Activated naive CD8-positive, alpha-beta T cell treated with anti-CD3 and anti-CD28 coated beads, Interleukin-2, amount 50 U/mL, for 24 hours (primary cell): ENCODE data around the gene NIPBL.
"Not testable (repeated sequence)": the region's sequence is repeated elsewhere in the genome, so short reads cannot be mapped to it uniquely, and the experiment has no call there.

ENCODE experiments used
- ATAC-seq: fragments of 150-1000 bp; cut with Tn5 transposase; one replicate; pipeline ENCODE4 v1.10.0; 2021
- DNase-seq: peaks from one replicate; pipeline ENCODE4 v3.0.0; 2021
- H3K27ac Mint-ChIP-seq: one replicate; pipeline ENCODE4 v1.8.0; 2021; ENCODE audit warnings: mild to moderate bottlenecking, mixed read lengths
- H3K27me3 Mint-ChIP-seq: one replicate; pipeline ENCODE4 v1.8.0; 2021; ENCODE audit warnings: mixed read lengths
- H3K36me3 Mint-ChIP-seq: one replicate; pipeline ENCODE4 v1.8.0; 2021; ENCODE audit warnings: low read depth, mixed read lengths
- H3K4me1 Mint-ChIP-seq: one replicate; pipeline ENCODE4 v1.8.0; 2021; ENCODE audit warnings: mixed read lengths
- H3K4me3 Mint-ChIP-seq: one replicate; pipeline ENCODE4 v1.8.0; 2021; ENCODE audit warnings: mild to moderate bottlenecking, moderate library complexity, mixed read lengths
- H3K9me3 Mint-ChIP-seq: one replicate; pipeline ENCODE4 v1.8.0; 2021; ENCODE audit warnings: mixed read lengths

Gene NIPBL

DNA sequence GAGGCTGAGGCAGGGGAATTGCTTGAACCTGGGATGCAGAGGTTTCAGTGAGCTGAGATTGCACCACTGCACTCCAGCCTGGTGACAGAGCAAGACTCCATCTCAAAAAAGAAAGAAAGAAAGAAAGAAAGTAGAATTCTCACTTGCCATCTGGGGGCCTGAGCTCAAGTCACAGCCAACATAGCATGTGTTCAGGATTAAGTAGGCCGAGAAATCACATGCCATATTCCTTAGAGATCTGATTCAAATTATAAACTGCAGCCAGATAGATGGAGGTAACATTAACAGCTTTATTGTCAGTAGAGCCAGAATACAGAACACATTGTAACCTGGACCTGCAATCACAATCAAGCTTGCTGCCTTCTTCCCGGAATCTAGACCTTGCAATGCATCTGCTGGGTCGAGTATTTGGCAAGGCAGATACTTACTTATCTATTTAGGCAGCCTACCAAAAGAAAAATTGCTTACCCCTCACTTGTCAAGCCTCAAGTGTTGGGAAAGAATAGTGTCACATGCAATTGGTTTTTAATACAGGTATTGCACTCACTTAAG is 198.9 kb downstream of the NIPBL start:
- H3K27me3 Mint-ChIP-seq = no peaks in the 10 kb centered on the region
- no peak overlapping the region for H3K27ac Mint-ChIP-seq
- H3K9me3 Mint-ChIP-seq = no peaks in the 10 kb centered on the region
- no peaks in the 10 kb centered on the region for H3K4me1 Mint-ChIP-seq
- peaks cover 10% of the 10 kb centered on the region for H3K36me3 Mint-ChIP-seq
- no peak for DNase-seq
- no peak overlapping the region for H3K4me3 Mint-ChIP-seq
- ATAC-seq = no peak

DNA sequence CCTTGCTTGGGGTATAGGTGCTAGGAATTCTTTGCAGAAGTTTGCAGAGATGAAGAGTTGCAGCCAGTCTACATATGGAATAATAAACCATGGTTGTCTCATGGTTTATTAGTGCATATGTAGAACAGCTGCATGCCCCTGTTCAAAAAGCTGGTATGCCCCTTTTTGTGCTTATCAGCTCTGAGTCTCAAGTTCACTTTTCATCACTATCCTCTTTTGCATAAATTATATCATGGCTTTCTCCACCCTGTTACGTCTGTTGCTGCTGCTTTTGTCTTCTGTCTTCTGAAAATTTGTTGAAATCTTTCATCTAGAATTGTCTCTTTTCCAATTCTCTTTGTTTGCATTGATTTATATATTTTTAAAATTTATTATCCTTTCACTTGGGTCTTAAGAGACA is 200.6 kb downstream of the NIPBL start:
- no peaks in the 10 kb centered on the region for H3K9me3 Mint-ChIP-seq
- ATAC-seq (no peak), DNase-seq (no peak)
- H3K4me3 Mint-ChIP-seq = no peak overlapping the region
- H3K27ac Mint-ChIP-seq = no peak overlapping the region
- no peaks in the 10 kb centered on the region for H3K4me1 Mint-ChIP-seq
- H3K27me3 Mint-ChIP-seq = no peaks in the 10 kb centered on the region
- peaks cover 10% of the 10 kb centered on the region for H3K36me3 Mint-ChIP-seq

DNA sequence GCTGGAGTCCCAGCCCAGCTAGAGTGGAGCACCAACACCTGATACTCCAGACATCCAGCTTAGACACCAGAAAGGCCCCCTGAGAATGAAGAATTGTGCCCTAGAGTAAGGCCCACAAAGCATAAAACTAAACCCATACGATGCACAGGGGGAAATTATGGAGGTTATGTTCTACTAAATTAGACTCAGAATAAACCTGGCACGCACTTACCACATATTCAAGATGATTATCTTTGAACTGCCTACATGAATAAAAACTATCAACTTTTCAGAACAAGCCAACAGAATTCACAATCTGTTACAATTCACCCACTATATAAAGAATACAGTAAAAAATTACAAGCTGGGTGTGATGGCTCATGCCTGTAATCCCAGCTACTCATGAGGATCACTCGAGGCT is 204.1 kb downstream of the NIPBL start:
- peaks cover 18% of the 10 kb centered on the region for H3K36me3 Mint-ChIP-seq
- no peak overlapping the region for H3K27ac Mint-ChIP-seq
- no peaks in the 10 kb centered on the region for H3K27me3 Mint-ChIP-seq
- H3K9me3 Mint-ChIP-seq = no peaks in the 10 kb centered on the region
- no peak for DNase-seq
- H3K4me3 Mint-ChIP-seq = no peak overlapping the region
- no peak for ATAC-seq
- no peaks in the 10 kb centered on the region for H3K4me1 Mint-ChIP-seq

DNA sequence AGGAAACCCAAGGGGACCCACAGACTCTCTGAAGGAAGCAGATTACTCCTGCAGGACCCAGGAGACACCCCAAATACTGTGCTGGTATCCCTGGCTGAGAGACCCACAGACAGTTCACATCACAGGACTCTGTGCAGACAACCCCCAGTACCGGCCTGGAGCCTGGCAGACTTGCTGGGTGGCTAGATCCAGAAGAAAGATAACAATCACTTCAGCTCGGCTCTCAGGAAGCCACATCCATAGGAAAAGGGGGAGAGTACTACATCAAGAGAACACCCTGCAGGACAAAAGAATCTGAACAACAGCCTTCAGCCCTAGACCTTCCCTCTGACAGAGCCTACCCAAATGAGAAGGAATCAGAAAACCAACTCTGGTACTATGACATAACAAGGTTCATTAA is 206.4 kb downstream of the NIPBL start:
- H3K4me1 Mint-ChIP-seq, H3K27me3 Mint-ChIP-seq, DNase-seq, ATAC-seq, H3K27ac Mint-ChIP-seq, H3K4me3 Mint-ChIP-seq, H3K9me3 Mint-ChIP-seq: not testable (repeated sequence)
- peaks cover 28% of the 10 kb centered on the region for H3K36me3 Mint-ChIP-seq

DNA sequence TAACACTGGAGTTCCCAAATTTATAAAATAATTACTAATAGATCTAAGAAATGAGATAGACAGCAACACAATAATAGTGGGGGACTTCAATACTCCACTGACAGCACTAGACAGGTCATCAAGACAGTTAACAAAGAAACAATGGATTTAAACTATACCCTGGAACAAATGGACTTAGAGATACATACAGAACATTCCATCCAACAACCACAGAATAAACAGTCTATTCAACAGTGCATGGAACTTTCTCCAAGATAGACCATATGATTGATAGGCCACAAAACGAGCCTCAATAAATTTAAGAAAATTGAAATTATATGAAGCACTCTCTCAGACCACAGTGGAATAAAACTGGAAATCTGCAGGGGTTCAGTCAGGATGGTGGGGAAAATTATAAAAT is 209.5 kb downstream of the NIPBL start:
- not testable (repeated sequence) for H3K4me1 Mint-ChIP-seq, H3K27me3 Mint-ChIP-seq, H3K27ac Mint-ChIP-seq, H3K4me3 Mint-ChIP-seq, H3K9me3 Mint-ChIP-seq, ATAC-seq, DNase-seq
- peaks cover 19% of the 10 kb centered on the region for H3K36me3 Mint-ChIP-seq

DNA sequence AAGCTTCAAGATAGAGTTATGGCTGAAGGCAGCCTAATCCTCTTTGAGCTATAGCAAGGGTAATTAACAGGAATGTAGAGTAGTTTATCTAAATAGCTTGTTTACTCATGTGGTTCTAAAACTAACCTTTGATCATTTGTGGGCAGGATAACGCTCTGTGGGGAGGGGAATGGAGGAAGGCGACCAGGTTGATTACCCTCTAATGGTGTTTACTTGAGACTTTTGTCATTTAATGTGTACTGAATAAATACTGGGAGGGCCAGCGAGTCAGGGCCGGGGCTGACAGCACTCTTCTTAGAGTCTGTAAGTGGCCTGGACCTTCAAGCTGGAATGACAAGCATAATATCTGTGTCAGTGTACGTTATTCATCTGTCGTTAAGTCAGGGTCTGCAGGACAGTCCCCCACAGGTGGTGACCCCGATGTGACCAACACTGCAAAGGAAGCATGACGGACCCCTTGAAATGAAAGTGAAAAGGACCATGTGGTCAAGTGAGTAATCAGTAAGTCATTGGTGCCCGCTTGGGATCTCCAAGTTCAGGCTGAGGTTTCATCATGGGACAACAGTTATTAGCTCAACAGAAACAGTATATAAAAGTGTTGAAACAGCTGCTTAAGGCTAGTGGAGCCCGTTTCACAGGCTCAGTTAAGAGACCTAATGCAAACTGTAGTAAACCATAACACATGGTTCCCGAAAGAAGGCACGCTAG is 210.1 kb downstream of the NIPBL start:
- no peaks in the 10 kb centered on the region for H3K9me3 Mint-ChIP-seq
- peaks cover 19% of the 10 kb centered on the region for H3K36me3 Mint-ChIP-seq
- H3K27ac Mint-ChIP-seq = no peak overlapping the region
- H3K4me1 Mint-ChIP-seq = no peaks in the 10 kb centered on the region
- H3K27me3 Mint-ChIP-seq = no peaks in the 10 kb centered on the region
- ATAC-seq (no peak), DNase-seq (no peak)
- H3K4me3 Mint-ChIP-seq = no peak overlapping the region

DNA sequence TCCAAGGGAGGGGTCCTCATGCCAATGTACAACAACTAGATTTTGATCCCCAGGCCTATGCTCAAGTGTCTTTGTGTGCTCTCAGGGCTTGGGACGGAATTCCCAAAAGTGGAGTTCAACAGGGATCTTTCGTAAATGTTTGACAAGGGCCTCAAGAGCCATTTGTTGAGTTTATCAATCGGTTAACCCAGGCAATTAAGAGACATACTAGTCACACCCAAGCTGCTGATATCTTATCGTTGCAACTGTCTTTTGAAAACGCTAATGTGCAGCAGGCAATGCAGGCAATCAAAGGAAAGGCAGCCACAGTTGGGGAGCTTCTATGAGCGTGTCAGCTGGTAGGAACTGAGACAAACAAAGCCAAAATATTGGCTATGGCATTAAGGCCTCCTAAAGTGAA is 211.4 kb downstream of the NIPBL start:
- Mint-ChIP-seq H3K27me3 (no peaks in the 10 kb centered on the region), H3K4me3 (no peak overlapping the region), H3K9me3 (no peaks in the 10 kb centered on the region), H3K4me1 (no peaks in the 10 kb centered on the region), H3K36me3 (peaks cover 14% of the 10 kb centered on the region), H3K27ac (no peak overlapping the region)
- no peak for ATAC-seq
- no peak for DNase-seq

DNA sequence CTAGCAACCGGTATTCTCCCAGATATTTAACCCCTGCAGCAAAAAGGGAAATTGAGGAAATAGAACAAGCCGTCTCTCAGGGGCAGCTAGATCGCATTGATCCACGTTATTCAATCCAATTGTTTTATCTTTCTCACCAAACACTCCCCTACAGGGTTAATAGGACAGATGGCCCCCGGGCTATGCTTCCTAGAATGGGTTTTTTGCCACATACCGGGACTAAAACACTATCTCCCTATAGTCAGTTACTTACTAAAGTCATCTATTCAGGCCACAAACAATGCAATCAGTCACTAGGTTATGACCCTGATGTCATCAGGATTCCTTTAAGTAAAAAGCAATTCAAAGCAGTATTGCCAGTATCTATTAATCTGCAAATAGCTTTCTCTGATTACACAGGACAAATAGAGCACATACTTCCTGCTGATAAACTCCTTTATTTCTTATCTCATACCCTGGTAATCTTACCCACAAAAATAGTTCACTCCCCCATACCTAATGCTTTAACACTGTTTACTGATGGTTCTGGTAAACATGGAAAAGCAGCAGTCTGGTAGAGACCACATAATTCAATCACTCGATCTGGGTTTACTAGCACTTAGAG is 213.7 kb downstream of the NIPBL start:
- no peaks in the 10 kb centered on the region for H3K27me3 Mint-ChIP-seq
- no peaks in the 10 kb centered on the region for H3K9me3 Mint-ChIP-seq
- H3K27ac Mint-ChIP-seq = no peak overlapping the region
- peaks cover 17% of the 10 kb centered on the region for H3K36me3 Mint-ChIP-seq
- ATAC-seq (no peak), DNase-seq (no peak)
- H3K4me3 Mint-ChIP-seq = no peak overlapping the region
- H3K4me1 Mint-ChIP-seq = no peaks in the 10 kb centered on the region

DNA sequence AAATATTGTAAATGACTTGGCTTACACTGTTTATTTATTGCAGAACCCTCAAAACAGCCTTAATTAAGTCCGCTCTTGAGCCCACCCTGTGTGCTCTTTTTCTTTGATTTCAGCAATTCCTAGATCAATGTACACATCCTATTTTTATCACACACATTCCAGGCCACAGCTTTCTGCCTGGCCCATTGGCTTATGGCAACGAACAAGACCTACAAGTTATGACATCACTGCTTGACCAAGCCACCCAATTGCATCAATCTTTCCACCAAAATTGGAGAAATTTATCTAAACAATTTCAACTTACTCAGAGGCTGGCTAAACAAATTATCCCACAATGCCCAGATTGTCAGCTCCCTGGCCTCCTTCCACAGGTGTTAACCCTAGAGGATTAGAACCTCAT is 214.2 kb downstream of the NIPBL start:
- no peaks in the 10 kb centered on the region for H3K9me3 Mint-ChIP-seq
- ATAC-seq = no peak
- no peak overlapping the region for H3K4me3 Mint-ChIP-seq
- H3K36me3 Mint-ChIP-seq = peaks cover 19% of the 10 kb centered on the region
- DNase-seq = no peak
- no peaks in the 10 kb centered on the region for H3K4me1 Mint-ChIP-seq
- no peaks in the 10 kb centered on the region for H3K27me3 Mint-ChIP-seq
- no peak overlapping the region for H3K27ac Mint-ChIP-seq

DNA sequence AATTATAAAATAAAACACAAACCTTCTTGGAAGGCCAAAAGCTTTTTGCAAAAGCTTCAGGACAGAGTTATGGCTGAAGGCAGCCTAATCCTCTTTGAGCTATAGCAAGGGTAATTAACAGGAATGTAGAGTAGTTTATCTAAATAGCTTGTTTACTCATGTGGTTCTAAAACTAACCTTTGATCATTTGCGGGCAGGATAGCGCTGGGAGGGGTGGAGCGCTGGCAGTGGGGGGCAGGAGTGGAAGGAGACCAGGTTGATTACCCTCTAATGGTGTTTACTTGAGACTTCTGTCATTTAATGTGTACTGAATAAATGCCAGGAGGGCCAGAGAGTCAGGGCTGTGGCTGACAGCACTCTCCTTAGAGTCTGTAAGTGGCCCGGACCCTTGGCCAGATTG is 217.2 kb downstream of the NIPBL start:
- Mint-ChIP-seq H3K36me3 (peaks cover 19% of the 10 kb centered on the region), H3K9me3 (peaks cover 12% of the 10 kb centered on the region)
- not testable (repeated sequence) for H3K27me3 Mint-ChIP-seq, H3K4me1 Mint-ChIP-seq, H3K27ac Mint-ChIP-seq, ATAC-seq, DNase-seq, H3K4me3 Mint-ChIP-seq

DNA sequence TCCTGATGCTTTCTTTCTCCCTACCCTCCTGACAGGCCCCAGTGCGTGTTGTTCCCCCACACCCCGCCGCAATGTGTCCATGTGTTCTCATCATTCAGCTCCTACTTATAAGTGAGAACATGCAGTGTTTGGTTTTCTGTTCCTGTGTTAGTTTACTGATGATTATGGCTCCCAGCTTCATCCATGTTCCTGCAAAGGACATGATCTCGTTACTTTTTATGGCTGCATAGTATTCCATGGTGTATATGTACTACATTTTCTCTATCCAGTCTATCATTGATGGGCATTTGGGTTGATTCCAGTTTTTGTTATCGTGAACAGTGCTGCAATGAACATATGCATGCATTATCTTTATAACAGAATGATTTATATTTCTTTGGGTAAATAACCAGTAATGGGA is 222.7 kb downstream of the NIPBL start:
- Mint-ChIP-seq H3K36me3 (peaks cover 24% of the 10 kb centered on the region), H3K9me3 (peaks cover 48% of the 10 kb centered on the region)
- ATAC-seq = not testable (repeated sequence)

DNA sequence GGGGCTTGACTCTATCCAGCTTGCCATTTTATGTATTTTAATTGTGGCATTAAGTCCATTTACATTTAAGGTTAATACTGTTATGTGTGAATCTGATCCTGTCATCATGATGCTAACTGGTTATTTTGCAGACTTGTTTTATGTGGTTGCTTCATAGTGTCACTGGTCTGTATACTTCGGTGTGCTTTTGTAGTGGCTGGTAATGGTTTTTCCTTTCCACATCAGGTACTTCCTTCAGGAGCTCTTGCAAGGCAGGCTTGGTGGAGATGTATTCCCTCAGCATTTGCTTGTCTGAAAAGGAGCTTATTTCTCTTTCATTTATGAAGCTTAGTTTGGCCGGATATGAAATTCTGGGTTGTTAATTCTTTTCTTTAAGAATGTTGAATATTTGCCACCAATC is 226.7 kb downstream of the NIPBL start:
- no peak overlapping the region for H3K4me3 Mint-ChIP-seq

More for the DNA sequence above, 222.7 kb downstream of the NIPBL start:
- not testable (repeated sequence) for H3K4me3 Mint-ChIP-seq, DNase-seq, H3K27me3 Mint-ChIP-seq, H3K4me1 Mint-ChIP-seq, H3K27ac Mint-ChIP-seq

DNA sequence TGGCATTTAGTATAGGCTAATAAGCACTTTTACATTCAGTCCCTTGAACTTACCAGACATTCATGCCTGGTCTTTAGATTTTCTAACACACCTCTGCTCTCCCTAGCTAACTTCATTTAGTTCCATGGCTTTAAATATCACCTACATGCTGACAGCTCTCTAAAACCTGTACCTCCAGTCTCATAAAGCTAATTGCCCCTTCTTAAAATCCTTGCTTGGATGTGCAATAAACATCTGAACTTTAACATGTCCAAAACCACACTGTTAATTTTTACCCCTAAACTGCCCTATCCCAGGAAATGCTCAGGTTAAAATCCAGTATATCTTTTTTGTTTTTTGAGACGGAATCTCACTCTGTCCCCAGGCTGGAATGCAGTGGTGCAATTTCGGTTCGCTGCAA is 232.8 kb downstream of the NIPBL start:
- Mint-ChIP-seq H3K27me3 (peaks cover 11% of the 10 kb centered on the region), H3K27ac (no peak overlapping the region), H3K4me1 (peaks cover 37% of the 10 kb centered on the region), H3K9me3 (peaks cover 12% of the 10 kb centered on the region), H3K4me3 (no peak overlapping the region), H3K36me3 (peaks cover 42% of the 10 kb centered on the region)
- DNase-seq (no peak), ATAC-seq (no peak)

More for the DNA sequence above, 226.7 kb downstream of the NIPBL start:
- H3K36me3 Mint-ChIP-seq = peaks cover 31% of the 10 kb centered on the region
- peaks cover 3% of the 10 kb centered on the region for H3K4me1 Mint-ChIP-seq
- H3K27ac Mint-ChIP-seq = no peak overlapping the region
- H3K27me3 Mint-ChIP-seq = no peaks in the 10 kb centered on the region
- DNase-seq (no peak), ATAC-seq (no peak)
- peaks cover 40% of the 10 kb centered on the region for H3K9me3 Mint-ChIP-seq

DNA sequence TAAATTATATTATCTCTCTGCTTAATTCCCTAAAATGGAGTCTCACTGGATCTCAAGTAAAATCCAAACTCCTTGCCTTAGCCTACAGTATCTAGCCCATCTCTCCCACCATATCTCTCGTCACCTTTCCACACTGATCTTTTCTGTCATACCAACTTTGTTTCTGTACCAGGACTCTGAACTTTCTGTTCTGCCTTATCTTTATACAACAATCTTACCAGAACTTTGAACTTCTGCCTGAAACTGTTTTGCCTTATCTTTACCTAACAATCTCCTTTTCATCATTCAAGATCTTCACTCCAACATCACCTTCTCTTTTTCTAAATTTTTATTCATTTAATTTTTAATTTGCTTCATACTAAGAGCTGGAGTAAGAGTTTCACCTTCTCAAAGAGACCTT is 233.6 kb downstream of the NIPBL start:
- ATAC-seq (no peak), DNase-seq (no peak)
- H3K4me3 Mint-ChIP-seq = no peak overlapping the region
- peaks cover 37% of the 10 kb centered on the region for H3K4me1 Mint-ChIP-seq
- H3K27me3 Mint-ChIP-seq = peaks cover 11% of the 10 kb centered on the region
- peaks cover 42% of the 10 kb centered on the region for H3K36me3 Mint-ChIP-seq
- H3K9me3 Mint-ChIP-seq = peaks cover 12% of the 10 kb centered on the region
- no peak overlapping the region for H3K27ac Mint-ChIP-seq
